Astrocyte (in vitro differentiated cells and primary cell): ENCODE measurements around the gene HS2ST1.

ENCODE experiments used
- CTCF ChIP-seq: IDR thresholded peaks from 2 replicates; pipeline ENCODE4 v1.5.1; 2011; ENCODE audit warnings: low read depth, mild to moderate bottlenecking, inconsistent platforms, low read length, moderate library complexity; ENCODE audit not compliant: insufficient read depth
- EZH2 ChIP-seq: IDR thresholded peaks from 2 replicates; pipeline ENCODE4 v1.6.1; 2012; ENCODE audit warnings: mild to moderate bottlenecking, low read length, inconsistent platforms; ENCODE audit not compliant: insufficient read depth

DNA sequence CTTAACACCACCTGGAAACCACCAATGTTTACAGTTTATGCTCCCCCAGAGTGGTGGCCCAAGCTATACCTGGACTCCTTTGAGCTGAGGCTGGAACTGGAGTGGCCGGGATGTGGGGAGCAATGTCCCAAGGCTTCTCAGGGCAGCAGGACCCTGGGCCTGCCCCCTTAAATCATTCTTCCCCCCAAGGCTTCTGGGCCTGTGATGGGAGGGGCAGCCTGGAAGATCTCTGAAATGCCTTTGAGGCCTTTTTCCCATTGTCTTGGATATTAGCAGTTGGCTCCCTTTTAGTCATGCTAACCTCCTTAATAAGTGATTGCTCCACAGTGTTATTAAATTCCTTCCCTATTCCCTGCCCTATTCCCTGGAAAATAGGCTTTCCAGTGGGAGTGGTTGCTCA, 185.8 kb downstream of the HS2ST1 start:
- no peak for TF ChIP-seq CTCF
- TF ChIP-seq EZH2, result no peak
